Keratinocyte (primary cell): ENCODE results near the gene OR56B1. TPM values are rescaled to one million over a fixed set of nuclear protein-coding genes. Genes with fewer than 3 reads are reported as not detected.

Source experiments
- DNase-seq: peaks from one replicate; pipeline ENCODE4 v3.0.0-alpha.2; 2011; ENCODE audit warnings: low read depth, missing footprints, low spot score
- FAIRE-seq: peaks from 2 replicates; lab custom pipeline; 2011; peaks lifted over from hg19 to GRCh38; lab: Jason Lieb, UNC
- H2AFZ ChIP-seq: 2 replicates; pipeline ENCODE4 v1.6.0; 2012; ENCODE audit warnings: low read length, control low read depth, inconsistent platforms; ENCODE audit not compliant: control insufficient read depth
- H3K27ac ChIP-seq: 2 replicates; pipeline ENCODE4 v1.5.1; 2011; ENCODE audit warnings: low read length; ENCODE audit not compliant: control insufficient read depth, insufficient read depth
- H3K27me3 ChIP-seq: 3 replicates; pipeline ENCODE4 v1.6.0; 2011; ENCODE audit warnings: low read length; ENCODE audit not compliant: control insufficient read depth, insufficient read depth; ENCODE audit errors: extremely low read depth
- H3K36me3 ChIP-seq, 2 experiments: 2 replicates in 1 of 2; 3 replicates in 1 of 2; pipeline ENCODE4 v1.5.1; 2011; ENCODE audit warnings: low read length in 2 of 2, mild to moderate bottlenecking in 1 of 2; ENCODE audit not compliant: control insufficient read depth in 2 of 2, insufficient read depth in 2 of 2; ENCODE audit errors: extremely low read depth in 1 of 2
- H3K4me1 ChIP-seq: 3 replicates; pipeline ENCODE4 v1.5.1; 2011; ENCODE audit warnings: low read length; ENCODE audit not compliant: control insufficient read depth, insufficient read depth; ENCODE audit errors: extremely low read depth
- H3K4me2 ChIP-seq: 3 replicates; pipeline ENCODE4 v1.6.0; 2011; ENCODE audit warnings: low read depth, low read length; ENCODE audit not compliant: control insufficient read depth, insufficient read depth; ENCODE audit errors: extremely low read depth
- H3K4me3 ChIP-seq, 3 experiments: fragments of 200-600 bp in 1 of 3; sonication (generic) in 1 of 3; 2 replicates in 2 of 3; 3 replicates in 1 of 3; pipeline ENCODE4 v1.5.1; 2011 to 2016; ENCODE audit warnings: low read length in 3 of 3, mild to moderate bottlenecking in 3 of 3, control low read depth in 2 of 3, inconsistent platforms in 1 of 3, low read depth in 1 of 3, mixed read lengths in 1 of 3, mixed run types in 1 of 3, moderate library complexity in 1 of 3; ENCODE audit not compliant: control insufficient read depth in 2 of 3, insufficient read depth in 2 of 3; ENCODE audit errors: extremely low read depth in 1 of 3
- H3K79me2 ChIP-seq: 2 replicates; pipeline ENCODE4 v1.6.0; 2012; ENCODE audit warnings: low read length; ENCODE audit not compliant: control insufficient read depth, insufficient read depth
- H3K9ac ChIP-seq: 3 replicates; pipeline ENCODE4 v1.6.0; 2011; ENCODE audit warnings: low read length; ENCODE audit not compliant: control insufficient read depth, insufficient read depth; ENCODE audit errors: extremely low read depth
- H3K9me1 ChIP-seq: 3 replicates; pipeline ENCODE4 v1.6.0; 2011; ENCODE audit warnings: low read length; ENCODE audit not compliant: control insufficient read depth, insufficient read depth; ENCODE audit errors: extremely low read depth
- H3K9me3 ChIP-seq: 2 replicates; pipeline ENCODE4 v1.5.1; 2012; ENCODE audit warnings: low read depth, low read length; ENCODE audit not compliant: control insufficient read depth
- H4K20me1 ChIP-seq: 3 replicates; pipeline ENCODE4 v1.6.0; 2011; ENCODE audit warnings: low read length; ENCODE audit not compliant: control insufficient read depth, insufficient read depth; ENCODE audit errors: extremely low read depth
- EZH2 ChIP-seq: IDR thresholded peaks from one replicate; pipeline ENCODE4 v1.6.1; 2012; ENCODE audit warnings: inconsistent platforms, mild to moderate bottlenecking, low read length, moderate library complexity
- dilution Hi-C: fragments of 300-500 bp; cut with MboI; formaldehyde crosslinking; loops from one replicate; pipeline ENCODE4 v1.7.0; 2020; ENCODE audit warnings: low sequenced_read_pairs; ENCODE audit not compliant: extremely low pct_ligation_motif_present
- polyA plus RNA-seq, 5 experiments: library from polyadenylated mRNA; depleted of rRNA in 3 of 5; stranded (reverse) in 3 of 5; stranded (forward) in 1 of 5; unstranded in 1 of 5; fragments of >200 nt; gene quantifications; 1 replicate in 1 of 5; 2 replicates in 3 of 5; 3 replicates in 1 of 5; pipeline versions ENCODE4 v1.2.1 to v1.2.3, GENCODE V29; 2011 to 2012; ENCODE audit warnings: missing spikeins in 2 of 5, low read depth in 1 of 5, low replicate concordance in 1 of 5
- TF ChIP-seq, protein P1 (sequence below), 3 experiments: IDR thresholded peaks in 1 of 3; conservative IDR thresholded peaks in 1 of 3; optimal IDR thresholded peaks in 1 of 3; 2 replicates in 2 of 3; 3 replicates in 1 of 3; pipeline versions ENCODE3 to v1.5.1; 2011; ENCODE audit warnings: low read length in 3 of 3, mild to moderate bottlenecking in 3 of 3, moderate library complexity in 2 of 3, control low read depth in 1 of 3, inconsistent platforms in 1 of 3; ENCODE audit not compliant: insufficient read depth in 2 of 3; ENCODE audit errors: extremely low read depth in 1 of 3

Gene OR56B1
- polyA plus RNA-seq, 1 donor (not counting 4 experiments of a cell fraction or from before 2014, with no cell fraction given) = not detected

DNA sequence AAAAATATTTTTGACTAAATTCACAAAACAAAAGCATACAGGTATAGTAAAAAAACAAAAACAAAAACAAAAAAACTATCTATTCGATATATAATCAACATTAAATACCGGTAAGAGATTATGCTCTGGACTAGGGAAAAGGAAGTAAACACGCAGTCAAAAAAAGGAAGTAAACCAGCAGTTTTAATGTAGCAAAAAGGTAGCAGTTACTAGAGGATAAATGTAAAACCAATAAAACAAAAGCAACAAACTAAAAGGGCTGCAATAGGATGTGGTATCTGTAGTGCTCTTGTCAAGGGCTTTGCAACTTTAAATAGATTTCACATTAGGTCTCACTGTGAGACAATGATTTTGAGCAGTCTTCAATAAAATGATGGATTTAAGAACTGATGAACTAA, 44.3 kb upstream of the OR56B1 start:
- H3K27me3 ChIP-seq = no peaks in the 10 kb centered on the region
- no peak overlapping the region for H2AFZ ChIP-seq
- TF ChIP-seq, protein P1, sequence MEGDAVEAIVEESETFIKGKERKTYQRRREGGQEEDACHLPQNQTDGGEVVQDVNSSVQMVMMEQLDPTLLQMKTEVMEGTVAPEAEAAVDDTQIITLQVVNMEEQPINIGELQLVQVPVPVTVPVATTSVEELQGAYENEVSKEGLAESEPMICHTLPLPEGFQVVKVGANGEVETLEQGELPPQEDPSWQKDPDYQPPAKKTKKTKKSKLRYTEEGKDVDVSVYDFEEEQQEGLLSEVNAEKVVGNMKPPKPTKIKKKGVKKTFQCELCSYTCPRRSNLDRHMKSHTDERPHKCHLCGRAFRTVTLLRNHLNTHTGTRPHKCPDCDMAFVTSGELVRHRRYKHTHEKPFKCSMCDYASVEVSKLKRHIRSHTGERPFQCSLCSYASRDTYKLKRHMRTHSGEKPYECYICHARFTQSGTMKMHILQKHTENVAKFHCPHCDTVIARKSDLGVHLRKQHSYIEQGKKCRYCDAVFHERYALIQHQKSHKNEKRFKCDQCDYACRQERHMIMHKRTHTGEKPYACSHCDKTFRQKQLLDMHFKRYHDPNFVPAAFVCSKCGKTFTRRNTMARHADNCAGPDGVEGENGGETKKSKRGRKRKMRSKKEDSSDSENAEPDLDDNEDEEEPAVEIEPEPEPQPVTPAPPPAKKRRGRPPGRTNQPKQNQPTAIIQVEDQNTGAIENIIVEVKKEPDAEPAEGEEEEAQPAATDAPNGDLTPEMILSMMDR (optimal IDR thresholded peaks at IDR 0.05 in 1 of 3, IDR thresholded peaks at IDR 0.05 in 1 of 3, conservative IDR thresholded peaks at IDR 0.05 in 1 of 3; ENCODE audit: extremely low read depth in 1 of 3, insufficient read depth in 2 of 3, low read length in 3 of 3) = no peak
- TF ChIP-seq EZH2 = no peak
- no peaks in the 10 kb centered on the region for H4K20me1 ChIP-seq
- FAIRE-seq (no peak), DNase-seq (no peak)
- H3K4me3 ChIP-seq = no peak overlapping the region
- no peak overlapping the region for H3K27ac ChIP-seq
- peaks cover 9% of the 10 kb centered on the region for H3K79me2 ChIP-seq
- H3K4me2 ChIP-seq = no peak overlapping the region
- dilution Hi-C loops = no loop called here
- H3K9me1 ChIP-seq = no peaks in the 10 kb centered on the region
- H3K4me1 ChIP-seq = peaks cover 9% of the 10 kb centered on the region
- no peak overlapping the region for H3K9ac ChIP-seq
- H3K36me3 ChIP-seq = peaks cover 0 to 7% of the 10 kb centered on the region in 2 experiments
- no peaks in the 10 kb centered on the region for H3K9me3 ChIP-seq

DNA sequence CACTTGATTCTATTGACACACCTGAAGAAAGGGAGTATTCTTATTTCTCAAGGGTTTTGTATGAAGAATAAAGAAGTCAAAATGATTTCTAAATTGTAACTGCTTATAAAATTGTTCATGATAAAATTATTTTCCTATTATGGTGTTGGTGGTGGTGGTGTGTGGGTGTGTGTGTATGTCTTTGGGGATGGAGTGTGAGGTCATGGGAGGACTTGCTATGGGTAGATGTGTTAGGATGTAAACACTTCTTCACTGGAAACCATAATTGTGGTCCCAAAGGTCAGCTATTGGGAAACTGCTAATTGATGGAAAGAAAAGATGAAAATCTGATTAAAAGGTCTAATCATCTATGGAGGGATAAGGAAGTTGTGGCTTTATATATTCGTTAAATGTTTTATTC, 41.6 kb upstream of the OR56B1 start:
- Histone ChIP-seq H3K27me3 (no peaks in the 10 kb centered on the region), H3K9me1 (no peaks in the 10 kb centered on the region), H3K9ac (no peak overlapping the region), H3K36me3 (peaks cover 0 to 14% of the 10 kb centered on the region in 2 experiments), H3K4me3 (no peak overlapping the region), H2AFZ (no peak overlapping the region), H3K27ac (no peak overlapping the region), H3K4me1 (peaks cover 4% of the 10 kb centered on the region), H3K4me2 (no peak overlapping the region), H3K9me3 (no peaks in the 10 kb centered on the region), H3K79me2 (peaks cover 9% of the 10 kb centered on the region), H4K20me1 (no peaks in the 10 kb centered on the region)
- TF ChIP-seq, protein P1 (optimal IDR thresholded peaks at IDR 0.05 in 1 of 3, IDR thresholded peaks at IDR 0.05 in 1 of 3, conservative IDR thresholded peaks at IDR 0.05 in 1 of 3; ENCODE audit: extremely low read depth in 1 of 3, insufficient read depth in 2 of 3, low read length in 3 of 3) = no peak
- no peak for TF ChIP-seq EZH2
- dilution Hi-C loops = no loop called here
- FAIRE-seq (no peak), DNase-seq (no peak)
